Parathyroid adenoma (tissue), 2 donors: Measurements from ENCODE around the gene PTGES2.
A peak's percentile ranks its signal among the peaks of the same experiment; 100 is the strongest.
"Not testable (repeated sequence)": the region's sequence is repeated elsewhere in the genome, so short reads cannot be mapped to it uniquely, and the experiment has no call there.

Experiments
- H2AFZ ChIP-seq: fragments of 300-600 bp; sonication (generic); one replicate; pipeline ENCODE4 v1.7.0; 2017; ENCODE audit warnings: antibody characterized with exemption, mild to moderate bottlenecking
- H3K27ac ChIP-seq: fragments of 300-600 bp; sonication (generic); one replicate; pipeline ENCODE4 v1.7.0; 2017
- H3K27me3 ChIP-seq: fragments of 300-600 bp; sonication (generic); one replicate; pipeline ENCODE4 v1.7.0; 2017; ENCODE audit warnings: low read length; ENCODE audit not compliant: control insufficient read depth, insufficient read depth
- H3K36me3 ChIP-seq: fragments of 300-600 bp; sonication (generic); one replicate; pipeline ENCODE4 v1.7.0; 2017; ENCODE audit warnings: low read length; ENCODE audit not compliant: control insufficient read depth, insufficient read depth
- H3K4me1 ChIP-seq: fragments of 300-600 bp; sonication (generic); one replicate; pipeline ENCODE4 v1.7.0; 2017; ENCODE audit warnings: control low read depth
- H3K4me2 ChIP-seq: fragments of 300-600 bp; sonication (generic); one replicate; pipeline ENCODE4 v1.7.0; 2017; ENCODE audit warnings: low read length
- H3K4me3 ChIP-seq: fragments of 300-600 bp; sonication (generic); one replicate; pipeline ENCODE4 v1.7.0; 2017; ENCODE audit warnings: low read depth, low read length
- H3K79me2 ChIP-seq: fragments of 300-600 bp; sonication (generic); one replicate; pipeline ENCODE4 v1.7.0; 2017; ENCODE audit warnings: control low read depth
- H3K9ac ChIP-seq: fragments of 300-600 bp; sonication (generic); one replicate; pipeline ENCODE4 v1.7.0; 2017; ENCODE audit warnings: mild to moderate bottlenecking
- H3K9me3 ChIP-seq: fragments of 300-600 bp; sonication (generic); one replicate; pipeline ENCODE4 v1.7.0; 2017; ENCODE audit warnings: low read length; ENCODE audit not compliant: control insufficient read depth
- CTCF ChIP-seq: fragments of 300-600 bp; sonication (generic); IDR thresholded peaks from one replicate; pipeline ENCODE4 v1.7.0; 2017; ENCODE audit warnings: antibody characterized with exemption, mild to moderate bottlenecking
- donor health status: primary hyperparathyroidism.

Gene PTGES2

GRCh38 chr9:128129976-128130590 is 2.6 kb upstream of the PTGES2 start:
- not testable (repeated sequence) for H3K27ac ChIP-seq, H3K4me1 ChIP-seq, H3K4me2 ChIP-seq, H3K9me3 ChIP-seq, H3K36me3 ChIP-seq, H3K4me3 ChIP-seq, H3K9ac ChIP-seq, H2AFZ ChIP-seq, H3K27me3 ChIP-seq, H3K79me2 ChIP-seq
- TF ChIP-seq CTCF: peak; percentile 14

DNA sequence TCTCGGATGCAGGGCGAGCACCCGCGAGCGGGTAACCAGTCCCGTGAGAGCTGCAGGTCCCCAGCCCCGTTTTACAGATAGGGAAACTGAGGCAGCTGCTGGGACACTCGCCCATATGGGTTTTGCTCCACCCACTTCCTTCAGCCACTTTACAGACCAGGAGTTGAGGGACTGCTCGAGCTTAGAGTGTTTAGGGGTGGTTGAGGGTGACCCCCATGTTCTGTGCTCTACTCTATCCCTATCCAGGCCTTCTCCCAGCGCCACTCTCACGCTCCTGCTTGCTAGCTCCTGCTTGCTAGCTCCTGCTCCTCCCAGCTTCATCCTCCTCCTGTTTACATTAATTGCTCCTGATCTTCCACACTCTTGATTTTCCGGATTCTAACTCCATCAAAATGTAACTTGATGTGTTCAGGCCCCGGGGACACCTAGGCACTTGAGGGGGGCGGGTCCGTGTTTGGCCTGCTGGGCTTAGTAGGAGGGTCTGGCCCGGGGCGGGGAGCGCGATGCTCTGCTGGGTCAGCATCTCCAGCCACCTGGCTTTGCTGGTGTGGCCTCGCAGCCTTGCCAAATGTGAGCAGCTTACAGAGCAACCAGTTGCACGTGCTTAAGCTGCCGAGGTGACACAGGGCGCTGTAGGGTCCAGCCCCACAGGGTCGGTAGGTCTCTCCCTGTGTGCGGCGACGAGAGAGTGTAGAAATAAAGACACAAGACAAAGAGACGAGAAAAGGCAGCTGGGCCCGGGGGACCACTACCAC is 1.5 kb upstream of the PTGES2 start:
- Histone ChIP-seq H3K79me2 (no peaks in the 10 kb centered on the region), H2AFZ (peak overlapping the region; percentile 96), H3K4me2 (peak overlapping the region; percentile 100), H3K4me3 (peak overlapping the region; percentile 94), H3K27ac (no peak overlapping the region), H3K9ac (no peak overlapping the region), H3K36me3 (no peaks in the 10 kb centered on the region), H3K4me1 (no peaks in the 10 kb centered on the region), H3K27me3 (no peaks in the 10 kb centered on the region), H3K9me3 (no peaks in the 10 kb centered on the region)
- no peak for TF ChIP-seq CTCF

- Histone ChIP-seq H3K27ac (peak overlapping the region; percentile 93), H3K4me2 (peak overlapping the region; percentile 100), H3K4me3 (peak overlapping the region; percentile 94), H3K9me3 (no peaks in the 10 kb centered on the region), H3K79me2 (no peaks in the 10 kb centered on the region), H2AFZ (peak overlapping the region; percentile 96), H3K9ac (peak overlapping the region; percentile 55), H3K36me3 (no peaks in the 10 kb centered on the region), H3K4me1 (no peaks in the 10 kb centered on the region), H3K27me3 (no peaks in the 10 kb centered on the region)
- no peak for TF ChIP-seq CTCF
These were observed 684 bp upstream of the PTGES2 start for GRCh38 chr9:128127990-128128835.

DNA sequence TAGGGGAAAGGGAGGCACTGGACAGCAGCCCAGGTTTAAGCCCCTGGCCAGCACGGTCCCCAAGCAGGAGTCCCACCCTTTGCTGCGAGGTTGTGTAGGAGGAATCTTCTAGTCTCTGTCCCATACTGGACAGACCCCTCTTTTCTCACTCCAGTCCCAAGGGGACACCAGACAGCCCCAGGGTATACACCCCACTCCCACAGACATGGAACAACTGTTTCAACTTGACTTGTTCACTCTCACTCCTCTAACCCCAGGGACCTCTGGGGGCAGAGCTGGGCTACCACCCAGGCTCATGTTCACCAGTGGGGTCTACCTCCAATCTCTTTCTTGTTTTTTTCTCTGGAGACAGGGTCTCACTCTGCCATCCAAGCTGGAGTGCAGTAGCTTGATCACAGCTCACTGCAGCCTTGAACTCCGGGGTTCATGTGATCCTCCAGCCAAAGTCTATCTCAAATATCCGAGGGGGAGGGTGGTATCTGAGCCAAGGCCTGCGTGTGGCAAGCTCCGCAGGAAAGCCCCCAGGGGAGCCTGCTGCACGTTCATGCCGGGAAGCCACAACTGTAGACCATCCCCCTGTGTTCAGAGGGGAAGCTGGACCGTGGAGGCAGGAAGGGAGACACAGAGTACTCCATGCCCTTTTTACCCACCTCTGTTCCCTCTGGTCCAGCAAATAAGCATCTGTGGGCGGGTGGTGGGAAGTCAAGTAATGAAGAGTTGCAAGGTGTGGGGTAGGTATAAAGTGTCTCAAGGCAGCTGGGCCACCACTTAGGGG is 1.8 kb downstream of the PTGES2 start:
- H3K36me3 ChIP-seq: no peaks in the 10 kb centered on the region
- no peaks in the 10 kb centered on the region for H3K9me3 ChIP-seq
- no peak overlapping the region for H2AFZ ChIP-seq
- H3K27ac ChIP-seq: no peak overlapping the region
- H3K4me3 ChIP-seq: peak overlapping the region; percentile 5
- no peaks in the 10 kb centered on the region for H3K27me3 ChIP-seq
- H3K4me1 ChIP-seq: no peaks in the 10 kb centered on the region
- TF ChIP-seq CTCF: no peak
- H3K9ac ChIP-seq: no peak overlapping the region
- peak overlapping the region; percentile 100 for H3K4me2 ChIP-seq
- no peaks in the 10 kb centered on the region for H3K79me2 ChIP-seq
